HUES64 (cell line): ENCODE measurements around the gene ATG10.
"Not testable (repeated sequence)": the region's sequence is repeated elsewhere in the genome, so short reads cannot be mapped to it uniquely, and the experiment has no call there.

ENCODE experiments used
- H3K27ac ChIP-seq: 2 replicates; pipeline ENCODE4 v1.7.0; 2013; ENCODE audit warnings: low read depth, low read length, inconsistent platforms
- H3K27me3 ChIP-seq: 2 replicates; pipeline ENCODE4 v1.6.1; 2013; ENCODE audit warnings: mild to moderate bottlenecking, low read length; ENCODE audit not compliant: insufficient read depth
- H3K36me3 ChIP-seq: 2 replicates; pipeline ENCODE4 v1.6.1; 2013; ENCODE audit warnings: mild to moderate bottlenecking, low read length; ENCODE audit not compliant: insufficient read depth
- H3K4me1 ChIP-seq: 2 replicates; pipeline ENCODE4 v1.6.1; 2013; ENCODE audit warnings: mild to moderate bottlenecking, low read length, moderate library complexity; ENCODE audit not compliant: insufficient read depth
- H3K4me3 ChIP-seq: 2 replicates; pipeline ENCODE4 v1.5.1; 2013; ENCODE audit warnings: mild to moderate bottlenecking, low read length, moderate library complexity
- H3K9ac ChIP-seq: 2 replicates; pipeline ENCODE4 v1.6.1; 2013; ENCODE audit warnings: mild to moderate bottlenecking, low read depth, low read length
- H3K9me3 ChIP-seq: 2 replicates; pipeline ENCODE4 v1.6.1; 2013; ENCODE audit warnings: low read depth, low read length; ENCODE audit not compliant: insufficient read depth
- WGBS: fragments of 150-250, 120-280 bp; methylation state at CpG from one replicate; pipeline ENCODE4 v1.1.7; 2013; ENCODE audit warnings: missing lambda C conversion rate; 5-methylcytosine and 5-hydroxymethylcytosine counted together

ATG10 gene

GRCh38 chr5:81983148-81983547, 11.3 kb downstream of the ATG10 start:
- H3K4me3 ChIP-seq, H3K27ac ChIP-seq, H3K27me3 ChIP-seq, H3K9ac ChIP-seq, H3K9me3 ChIP-seq: not testable (repeated sequence)
- peaks cover 24% of the 10 kb centered on the region for H3K4me1 ChIP-seq
- peaks cover 12% of the 10 kb centered on the region; the same call in 1 of the 2 replicates for H3K36me3 ChIP-seq
- 97% methylated on average over 10 of the region's 27 CpGs for WGBS

- peaks cover 24% of the 10 kb centered on the region for H3K4me1 ChIP-seq
- H3K4me3 ChIP-seq, H3K27ac ChIP-seq, H3K9ac ChIP-seq, H3K27me3 ChIP-seq, H3K9me3 ChIP-seq: not testable (repeated sequence)
- WGBS, result 96% methylated on average over 30 of the region's 30 CpGs
- peaks cover 12% of the 10 kb centered on the region for H3K36me3 ChIP-seq
Measured at GRCh38 chr5:81983563-81983962, 11.7 kb downstream of the ATG10 start.

GRCh38 chr5:81986126-81986525, 14.3 kb downstream of the ATG10 start:
- Histone ChIP-seq H3K4me3 (no peak overlapping the region), H3K9ac (no peak overlapping the region), H3K27ac (no peak overlapping the region), H3K27me3 (no peaks in the 10 kb centered on the region), H3K9me3 (0 out of 2 replicates have a peak, but pooled peaks cover 7% of the 10 kb centered on the region), H3K4me1 (peaks cover 9% of the 10 kb centered on the region), H3K36me3 (peaks cover 15% of the 10 kb centered on the region)
- WGBS, result 95% methylated on average over 9 of the region's 9 CpGs

GRCh38 chr5:81989204-81989603, 17.4 kb downstream of the ATG10 start:
- Histone ChIP-seq H3K27ac (no peak overlapping the region), H3K27me3 (no peaks in the 10 kb centered on the region), H3K9ac (no peak overlapping the region), H3K36me3 (peaks cover 15% of the 10 kb centered on the region), H3K4me3 (no peak overlapping the region), H3K4me1 (no peaks in the 10 kb centered on the region), H3K9me3 (0 out of 2 replicates have a peak, but pooled peaks cover 7% of the 10 kb centered on the region)
- WGBS, result 92% methylated on average over 5 of the region's 5 CpGs

- Histone ChIP-seq H3K36me3 (peaks cover 12% of the 10 kb centered on the region; the same call in 1 of the 2 replicates), H3K9ac (no peak overlapping the region), H3K4me3 (no peak overlapping the region), H3K9me3 (no peaks in the 10 kb centered on the region), H3K27ac (no peak overlapping the region), H3K4me1 (no peaks in the 10 kb centered on the region), H3K27me3 (no peaks in the 10 kb centered on the region)
- WGBS, result 88% methylated on average over 1 of the region's 1 CpG
Measured at GRCh38 chr5:81994679-81995078, 22.9 kb downstream of the ATG10 start.

GRCh38 chr5:81995407-81995806, 23.6 kb downstream of the ATG10 start:
- no peak overlapping the region for H3K4me3 ChIP-seq
- H3K36me3 ChIP-seq, result peaks cover 15% of the 10 kb centered on the region; the same call in 1 of the 2 replicates
- H3K9ac ChIP-seq, result no peak overlapping the region
- no peaks in the 10 kb centered on the region for H3K9me3 ChIP-seq
- no peaks in the 10 kb centered on the region for H3K27me3 ChIP-seq
- H3K27ac ChIP-seq, result no peak overlapping the region
- H3K4me1 ChIP-seq, result no peaks in the 10 kb centered on the region
- 97% methylated on average over 2 of the region's 2 CpGs for WGBS

GRCh38 chr5:82004511-82004910, 32.7 kb downstream of the ATG10 start:
- Histone ChIP-seq H3K36me3 (0 out of 2 replicates have a peak, but pooled peaks cover 2% of the 10 kb centered on the region), H3K27me3 (no peaks in the 10 kb centered on the region), H3K4me1 (no peaks in the 10 kb centered on the region), H3K4me3 (no peak overlapping the region), H3K9me3 (no peaks in the 10 kb centered on the region), H3K9ac (no peak overlapping the region), H3K27ac (no peak overlapping the region)
- WGBS, result 95% methylated on average over 6 of the region's 6 CpGs

GRCh38 chr5:82009869-82010268, 38.0 kb downstream of the ATG10 start:
- H3K9me3 ChIP-seq, H3K27me3 ChIP-seq, H3K4me1 ChIP-seq, H3K9ac ChIP-seq, H3K36me3 ChIP-seq, H3K4me3 ChIP-seq, H3K27ac ChIP-seq: not testable (repeated sequence)
- 97% methylated on average over 12 of the region's 12 CpGs for WGBS

GRCh38 chr5:82010696-82011095, 38.9 kb downstream of the ATG10 start:
- WGBS, result 100% methylated on average over 1 of the region's 2 CpGs

GRCh38 chr5:82011761-82012160, 39.9 kb downstream of the ATG10 start:
- no peaks in the 10 kb centered on the region for H3K27me3 ChIP-seq
- no peaks in the 10 kb centered on the region for H3K36me3 ChIP-seq
- WGBS, result 100% methylated on average over 1 of the region's 1 CpG
- H3K4me1 ChIP-seq, result no peaks in the 10 kb centered on the region
- no peak overlapping the region for H3K9ac ChIP-seq
- no peak overlapping the region for H3K4me3 ChIP-seq
- H3K9me3 ChIP-seq, result no peaks in the 10 kb centered on the region
- no peak overlapping the region for H3K27ac ChIP-seq

More at GRCh38 chr5:82010696-82011095, 38.9 kb downstream of the ATG10 start:
- Histone ChIP-seq H3K4me1 (no peaks in the 10 kb centered on the region), H3K9me3 (no peaks in the 10 kb centered on the region), H3K4me3 (no peak overlapping the region), H3K27me3 (no peaks in the 10 kb centered on the region), H3K9ac (no peak overlapping the region), H3K27ac (no peak overlapping the region), H3K36me3 (no peaks in the 10 kb centered on the region)

- H3K9me3 ChIP-seq, H3K9ac ChIP-seq, H3K36me3 ChIP-seq, H3K27me3 ChIP-seq, H3K27ac ChIP-seq, H3K4me3 ChIP-seq: not testable (repeated sequence)
- 96% methylated on average over 4 of the region's 4 CpGs for WGBS
- H3K4me1 ChIP-seq, result peaks cover 20% of the 10 kb centered on the region
Measured at GRCh38 chr5:82014644-82015043, 42.8 kb downstream of the ATG10 start.

GRCh38 chr5:82018462-82018861, 46.6 kb downstream of the ATG10 start:
- 89% methylated on average over 1 of the region's 1 CpG for WGBS
- H3K9ac ChIP-seq, result no peak overlapping the region

More at GRCh38 chr5:82018462-82018861, 46.6 kb downstream of the ATG10 start:
- H3K27ac ChIP-seq, result no peak overlapping the region
- peaks cover 25% of the 10 kb centered on the region for H3K4me1 ChIP-seq
- H3K9me3 ChIP-seq, result no peaks in the 10 kb centered on the region
- no peaks in the 10 kb centered on the region for H3K36me3 ChIP-seq
- H3K4me3 ChIP-seq, result no peak overlapping the region
- H3K27me3 ChIP-seq, result no peaks in the 10 kb centered on the region
